ENCODE data around the gene GOLM1.

- TF ChIP-seq, protein P1, sequence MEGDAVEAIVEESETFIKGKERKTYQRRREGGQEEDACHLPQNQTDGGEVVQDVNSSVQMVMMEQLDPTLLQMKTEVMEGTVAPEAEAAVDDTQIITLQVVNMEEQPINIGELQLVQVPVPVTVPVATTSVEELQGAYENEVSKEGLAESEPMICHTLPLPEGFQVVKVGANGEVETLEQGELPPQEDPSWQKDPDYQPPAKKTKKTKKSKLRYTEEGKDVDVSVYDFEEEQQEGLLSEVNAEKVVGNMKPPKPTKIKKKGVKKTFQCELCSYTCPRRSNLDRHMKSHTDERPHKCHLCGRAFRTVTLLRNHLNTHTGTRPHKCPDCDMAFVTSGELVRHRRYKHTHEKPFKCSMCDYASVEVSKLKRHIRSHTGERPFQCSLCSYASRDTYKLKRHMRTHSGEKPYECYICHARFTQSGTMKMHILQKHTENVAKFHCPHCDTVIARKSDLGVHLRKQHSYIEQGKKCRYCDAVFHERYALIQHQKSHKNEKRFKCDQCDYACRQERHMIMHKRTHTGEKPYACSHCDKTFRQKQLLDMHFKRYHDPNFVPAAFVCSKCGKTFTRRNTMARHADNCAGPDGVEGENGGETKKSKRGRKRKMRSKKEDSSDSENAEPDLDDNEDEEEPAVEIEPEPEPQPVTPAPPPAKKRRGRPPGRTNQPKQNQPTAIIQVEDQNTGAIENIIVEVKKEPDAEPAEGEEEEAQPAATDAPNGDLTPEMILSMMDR (conservative IDR thresholded peaks at IDR 0.05 in 1 of 2, IDR thresholded peaks at IDR 0.05 in 1 of 2; ENCODE audit: extremely low read depth in 1 of 2, insufficient read depth in 1 of 2, low read depth in 1 of 2, low read length in 2 of 2) = peak in 1 of 2 donors; percentile 9
- TF ChIP-seq EZH2 (IDR thresholded peaks at IDR 0.05; ENCODE audit: borderline replicate concordance, low read length) = no peak
These were observed 55.4 kb downstream of the GOLM1 start for GRCh38 chr9:86043999-86044398.

All from mammary epithelial cell (primary cell).